CD4-positive, alpha-beta T cell treated with Interleukin-1 beta for 1 hour (primary cell): ENCODE results near the gene RACK1.
"Not testable (repeated sequence)": the region's sequence is repeated elsewhere in the genome, so short reads cannot be mapped to it uniquely, and the experiment has no call there.

Source experiments
- DNase-seq, 2 donors: peaks; one replicate each; pipeline ENCODE4 v3.0.0-alpha.2; 2020 to 2022

RACK1 gene

GRCh38 chr5:181243564-181244343, at the start of gene RACK1:
RACK1 (minus strand) TSS chr5:181243906; CDS start chr5:181243800, 106 bp downstream.
- DNase-seq: peak; percentile 86 to 89

GRCh38 chr5:181287331-181287730, 43.6 kb upstream of the RACK1 start:
- DNase-seq: not testable (repeated sequence)

- DNase-seq: not testable (repeated sequence)
Measured at GRCh38 chr5:181285962-181286705, 42.4 kb upstream of the RACK1 start.

- DNase-seq: not testable (repeated sequence)
Measured at GRCh38 chr5:181283841-181284755, 40.4 kb upstream of the RACK1 start.

- DNase-seq: no peak
Measured at GRCh38 chr5:181283347-181283746, 39.6 kb upstream of the RACK1 start.

- DNase-seq: no peak
Measured at GRCh38 chr5:181282874-181283273, 39.2 kb upstream of the RACK1 start.

GRCh38 chr5:181282415-181282814, 38.7 kb upstream of the RACK1 start:
- not testable (repeated sequence) for DNase-seq

- DNase-seq: no peak
Measured at GRCh38 chr5:181281984-181282316, 38.2 kb upstream of the RACK1 start.

- no peak for DNase-seq
Measured at GRCh38 chr5:181281077-181281983, 37.6 kb upstream of the RACK1 start.

- no peak for DNase-seq
Measured at GRCh38 chr5:181280251-181280762, 36.6 kb upstream of the RACK1 start.

- peak in 1 of 2 donors; percentile 7 for DNase-seq
Measured at GRCh38 chr5:181273433-181273744, 29.7 kb upstream of the RACK1 start.

- DNase-seq: no peak
Measured at GRCh38 chr5:181271081-181271480, 27.4 kb upstream of the RACK1 start.

- not testable (repeated sequence) for DNase-seq
Measured at GRCh38 chr5:181267907-181268306, 24.2 kb upstream of the RACK1 start.

GRCh38 chr5:181267291-181267904, 23.7 kb upstream of the RACK1 start:
- DNase-seq: not testable (repeated sequence)

- no peak for DNase-seq
Measured at GRCh38 chr5:181265092-181265671, 21.5 kb upstream of the RACK1 start.

GRCh38 chr5:181263633-181264032, 19.9 kb upstream of the RACK1 start:
- no peak for DNase-seq

- peak; percentile 79 to 82 for DNase-seq
Measured at GRCh38 chr5:181261320-181262049, 17.8 kb upstream of the RACK1 start.

- DNase-seq: peak; percentile 92 to 94
Measured at GRCh38 chr5:181260720-181261319, 17.1 kb upstream of the RACK1 start, which contains the start of gene TRIM52. TRIM52 (minus strand) TSS chr5:181261143; CDS start chr5:181260813, 330 bp downstream.

GRCh38 chr5:181259974-181260719, 16.4 kb upstream of the RACK1 start:
- DNase-seq: no peak
